HG03378 (cell line): ENCODE measurements around the gene RGS19.

ENCODE experiments used
- ATAC-seq: cut with Tn5 transposase; IDR thresholded peaks from one replicate; pipeline ENCODE4 v1.9.1; 2021; ENCODE audit warnings: mild to moderate bottlenecking, moderate library complexity; ENCODE audit not compliant: unreplicated experiment

RGS19 gene

GRCh38 chr20:64037498-64038213 is 41.7 kb downstream of the RGS19 start:
- ATAC-seq, result no peak

GRCh38 chr20:64037199-64037497 is 42.2 kb downstream of the RGS19 start:
- ATAC-seq, result no peak

- no peak for ATAC-seq
Measured at GRCh38 chr20:64036346-64037198, 42.7 kb downstream of the RGS19 start.

GRCh38 chr20:64035933-64036345 is 43.4 kb downstream of the RGS19 start, which contains the start of gene C20orf204:
C20orf204 (plus strand) TSS chr20:64036182; CDS start chr20:64036324, 142 bp downstream.
- ATAC-seq, result no peak

GRCh38 chr20:64035066-64035932 is 44.0 kb downstream of the RGS19 start:
- ATAC-seq, result no peak

GRCh38 chr20:64033981-64034493 is 45.3 kb downstream of the RGS19 start:
- ATAC-seq, result no peak

GRCh38 chr20:64032706-64033624 is 46.4 kb downstream of the RGS19 start:
- no peak for ATAC-seq

- no peak for ATAC-seq
Measured at GRCh38 chr20:64031822-64032314, 47.5 kb downstream of the RGS19 start.

GRCh38 chr20:64030371-64031134 is 48.8 kb downstream of the RGS19 start:
- no peak for ATAC-seq

GRCh38 chr20:64029293-64030117 is 49.8 kb downstream of the RGS19 start:
- ATAC-seq, result no peak

- ATAC-seq, result no peak
Measured at GRCh38 chr20:64027981-64028685, 51.2 kb downstream of the RGS19 start.

- ATAC-seq, result no peak
Measured at GRCh38 chr20:64025826-64026412, 53.4 kb downstream of the RGS19 start.

- ATAC-seq, result no peak
Measured at GRCh38 chr20:64025101-64025825, 54.1 kb downstream of the RGS19 start.

GRCh38 chr20:64024141-64024990 is 55.0 kb downstream of the RGS19 start:
- ATAC-seq, result no peak

GRCh38 chr20:64023361-64024140 is 55.8 kb downstream of the RGS19 start:
- ATAC-seq, result no peak
